GM12873 (cell line): ENCODE measurements around the gene OXTR.

Experiments
- CTCF ChIP-seq: IDR thresholded peaks from 2 replicates; pipeline ENCODE4 v1.5.1; 2012; ENCODE audit warnings: low read depth, mild to moderate bottlenecking, moderate library complexity, low read length, control low read depth; ENCODE audit not compliant: insufficient read depth; ENCODE audit errors: missing control alignments

OXTR gene

GRCh38 chr3:8702560-8702959, 66.9 kb downstream of the OXTR start:
- peak; percentile 61 for TF ChIP-seq CTCF
